NCI-H1417 treated with DMSO at 0.1 percent for 48 hours (cell line): Measurements from ENCODE around the gene PTPN2.
"Not testable (repeated sequence)": the region's sequence is repeated elsewhere in the genome, so short reads cannot be mapped to it uniquely, and the experiment has no call there.

ENCODE experiments used
- DNase-seq: peaks from one replicate; lab custom pipeline; 2025; lab: John Stamatoyannopoulos, UW

PTPN2 gene

GRCh38 chr18:12772111-12772510, 111.9 kb downstream of the PTPN2 start:
- no peak for DNase-seq

GRCh38 chr18:12770469-12771219, 113.4 kb downstream of the PTPN2 start:
- no peak for DNase-seq

- DNase-seq = no peak
These were observed 114.2 kb downstream of the PTPN2 start for GRCh38 chr18:12769644-12770440.

- DNase-seq = no peak
These were observed 114.9 kb downstream of the PTPN2 start for GRCh38 chr18:12769136-12769535.

- DNase-seq = no peak
These were observed 115.4 kb downstream of the PTPN2 start for GRCh38 chr18:12768625-12769024.

- no peak for DNase-seq
These were observed 116.4 kb downstream of the PTPN2 start for GRCh38 chr18:12767580-12768155.

GRCh38 chr18:12766986-12767433, 117.0 kb downstream of the PTPN2 start:
- no peak for DNase-seq

GRCh38 chr18:12765586-12765985, 118.5 kb downstream of the PTPN2 start:
- DNase-seq = no peak

GRCh38 chr18:12765126-12765525, 118.9 kb downstream of the PTPN2 start:
- no peak for DNase-seq

GRCh38 chr18:12758566-12758965, 125.5 kb downstream of the PTPN2 start:
- not testable (repeated sequence) for DNase-seq

- not testable (repeated sequence) for DNase-seq
These were observed 127.3 kb downstream of the PTPN2 start for GRCh38 chr18:12756619-12757239.

- DNase-seq = not testable (repeated sequence)
These were observed 128.4 kb downstream of the PTPN2 start for GRCh38 chr18:12755606-12756005.

GRCh38 chr18:12754511-12754910, 129.5 kb downstream of the PTPN2 start:
- no peak for DNase-seq

GRCh38 chr18:12751891-12752290, 132.1 kb downstream of the PTPN2 start:
- DNase-seq = no peak

- DNase-seq = no peak
These were observed 132.5 kb downstream of the PTPN2 start for GRCh38 chr18:12751503-12751884.

- no peak for DNase-seq
These were observed 133.1 kb downstream of the PTPN2 start for GRCh38 chr18:12750715-12751502.

GRCh38 chr18:12750076-12750714, 133.8 kb downstream of the PTPN2 start:
- no peak for DNase-seq

- no peak for DNase-seq
These were observed 134.9 kb downstream of the PTPN2 start for GRCh38 chr18:12749121-12749520.

- no peak for DNase-seq
These were observed 135.4 kb downstream of the PTPN2 start for GRCh38 chr18:12748671-12749070.

GRCh38 chr18:12747530-12748315, 136.3 kb downstream of the PTPN2 start:
- no peak for DNase-seq
